ENCODE measurements around the gene FOXG1.

FOXG1 gene

GRCh38 chr14:28767853-28768741 lies 1.5 kb downstream of the FOXG1 start:
- H3K27ac Mint-ChIP-seq, result no peak overlapping the region
- H3K4me1 Mint-ChIP-seq (ENCODE audit: low read depth), result peaks cover 10% of the 10 kb centered on the region
- H3K36me3 Mint-ChIP-seq (ENCODE audit: low read depth), result no peaks in the 10 kb centered on the region
- H3K9me3 Mint-ChIP-seq, result peaks cover 13% of the 10 kb centered on the region
- peaks cover 67% of the 10 kb centered on the region for H3K27me3 Mint-ChIP-seq
- peak overlapping the region; percentile 28 for H3K4me3 Mint-ChIP-seq

GRCh38 chr14:28769276-28769880 lies 2.8 kb downstream of the FOXG1 start:
- Mint-ChIP-seq H3K27me3 (peaks cover 67% of the 10 kb centered on the region), H3K9me3 (peaks cover 23% of the 10 kb centered on the region), H3K4me1 (ENCODE audit: low read depth) (peaks cover 10% of the 10 kb centered on the region), H3K4me3 (no peak overlapping the region), H3K27ac (no peak overlapping the region), H3K36me3 (ENCODE audit: low read depth) (no peaks in the 10 kb centered on the region)

- H3K9me3 Mint-ChIP-seq, result peaks cover 21% of the 10 kb centered on the region
- peaks cover 67% of the 10 kb centered on the region for H3K27me3 Mint-ChIP-seq
- H3K36me3 Mint-ChIP-seq (ENCODE audit: low read depth), result no peaks in the 10 kb centered on the region
- H3K27ac Mint-ChIP-seq, result no peak overlapping the region
- H3K4me1 Mint-ChIP-seq (ENCODE audit: low read depth), result peaks cover 10% of the 10 kb centered on the region
- no peak overlapping the region for H3K4me3 Mint-ChIP-seq
These were observed 3.5 kb downstream of the FOXG1 start for GRCh38 chr14:28770061-28770460.

- H3K27me3 Mint-ChIP-seq, result peaks cover 68% of the 10 kb centered on the region
These were observed 4.0 kb downstream of the FOXG1 start for GRCh38 chr14:28770630-28771029.

GRCh38 chr14:28771168-28771567 lies 4.6 kb downstream of the FOXG1 start:
- no peak overlapping the region for H3K27ac Mint-ChIP-seq
- H3K9me3 Mint-ChIP-seq, result peaks cover 19% of the 10 kb centered on the region
- no peak overlapping the region for H3K4me3 Mint-ChIP-seq
- peaks cover 2% of the 10 kb centered on the region for H3K4me1 Mint-ChIP-seq (ENCODE audit: low read depth)
- H3K27me3 Mint-ChIP-seq, result peaks cover 70% of the 10 kb centered on the region
- H3K36me3 Mint-ChIP-seq (ENCODE audit: low read depth), result no peaks in the 10 kb centered on the region

More at GRCh38 chr14:28770630-28771029, 4.0 kb downstream of the FOXG1 start:
- H3K9me3 Mint-ChIP-seq, result peaks cover 19% of the 10 kb centered on the region
- H3K4me1 Mint-ChIP-seq (ENCODE audit: low read depth), result peaks cover 6% of the 10 kb centered on the region
- H3K36me3 Mint-ChIP-seq (ENCODE audit: low read depth), result no peaks in the 10 kb centered on the region
- no peak overlapping the region for H3K27ac Mint-ChIP-seq
- no peak overlapping the region for H3K4me3 Mint-ChIP-seq

- peaks cover 19% of the 10 kb centered on the region for H3K9me3 Mint-ChIP-seq
These were observed 6.0 kb downstream of the FOXG1 start for GRCh38 chr14:28772613-28773012.

GRCh38 chr14:28773176-28773575 lies 6.6 kb downstream of the FOXG1 start:
- H3K4me3 Mint-ChIP-seq, result no peak overlapping the region
- H3K27me3 Mint-ChIP-seq, result peaks cover 81% of the 10 kb centered on the region
- H3K9me3 Mint-ChIP-seq, result peaks cover 17% of the 10 kb centered on the region
- H3K4me1 Mint-ChIP-seq (ENCODE audit: low read depth), result no peaks in the 10 kb centered on the region
- no peak overlapping the region for H3K27ac Mint-ChIP-seq
- no peaks in the 10 kb centered on the region for H3K36me3 Mint-ChIP-seq (ENCODE audit: low read depth)

More at GRCh38 chr14:28772613-28773012, 6.0 kb downstream of the FOXG1 start:
- Mint-ChIP-seq H3K27me3 (peaks cover 81% of the 10 kb centered on the region), H3K4me3 (no peak overlapping the region), H3K36me3 (ENCODE audit: low read depth) (no peaks in the 10 kb centered on the region), H3K27ac (no peak overlapping the region), H3K4me1 (ENCODE audit: low read depth) (no peaks in the 10 kb centered on the region)

GRCh38 chr14:28773861-28774691 lies 7.5 kb downstream of the FOXG1 start:
- H3K4me1 Mint-ChIP-seq (ENCODE audit: low read depth), result no peaks in the 10 kb centered on the region
- H3K4me3 Mint-ChIP-seq, result no peak overlapping the region
- peaks cover 80% of the 10 kb centered on the region for H3K27me3 Mint-ChIP-seq
- H3K36me3 Mint-ChIP-seq (ENCODE audit: low read depth), result no peaks in the 10 kb centered on the region
- no peak overlapping the region for H3K27ac Mint-ChIP-seq
- peaks cover 10% of the 10 kb centered on the region for H3K9me3 Mint-ChIP-seq

GRCh38 chr14:28774764-28775735 lies 8.5 kb downstream of the FOXG1 start:
- peaks cover 86% of the 10 kb centered on the region for H3K27me3 Mint-ChIP-seq
- H3K4me3 Mint-ChIP-seq, result no peak overlapping the region
- H3K36me3 Mint-ChIP-seq (ENCODE audit: low read depth), result no peaks in the 10 kb centered on the region
- peaks cover 11% of the 10 kb centered on the region for H3K9me3 Mint-ChIP-seq
- no peaks in the 10 kb centered on the region for H3K4me1 Mint-ChIP-seq (ENCODE audit: low read depth)
- H3K27ac Mint-ChIP-seq, result no peak overlapping the region

- no peaks in the 10 kb centered on the region for H3K36me3 Mint-ChIP-seq (ENCODE audit: low read depth)
- peaks cover 91% of the 10 kb centered on the region for H3K27me3 Mint-ChIP-seq
- H3K27ac Mint-ChIP-seq, result no peak overlapping the region
- H3K4me1 Mint-ChIP-seq (ENCODE audit: low read depth), result no peaks in the 10 kb centered on the region
- H3K4me3 Mint-ChIP-seq, result no peak overlapping the region
- peaks cover 13% of the 10 kb centered on the region for H3K9me3 Mint-ChIP-seq
These were observed 10.1 kb downstream of the FOXG1 start for GRCh38 chr14:28776482-28777266.

GRCh38 chr14:28777471-28778137 lies 11.0 kb downstream of the FOXG1 start:
- Mint-ChIP-seq H3K27me3 (peaks cover 92% of the 10 kb centered on the region), H3K4me3 (no peak overlapping the region), H3K9me3 (peaks cover 13% of the 10 kb centered on the region)

GRCh38 chr14:28778138-28779117 lies 11.8 kb downstream of the FOXG1 start:
- no peak overlapping the region for H3K27ac Mint-ChIP-seq
- peaks cover 12% of the 10 kb centered on the region for H3K9me3 Mint-ChIP-seq
- no peaks in the 10 kb centered on the region for H3K36me3 Mint-ChIP-seq (ENCODE audit: low read depth)
- H3K27me3 Mint-ChIP-seq, result peaks cover 91% of the 10 kb centered on the region
- no peak overlapping the region for H3K4me3 Mint-ChIP-seq
- no peaks in the 10 kb centered on the region for H3K4me1 Mint-ChIP-seq (ENCODE audit: low read depth)

More at GRCh38 chr14:28777471-28778137, 11.0 kb downstream of the FOXG1 start:
- no peaks in the 10 kb centered on the region for H3K36me3 Mint-ChIP-seq (ENCODE audit: low read depth)
- no peak overlapping the region for H3K27ac Mint-ChIP-seq
- no peaks in the 10 kb centered on the region for H3K4me1 Mint-ChIP-seq (ENCODE audit: low read depth)
